K562 (cell line): ENCODE data around the gene PDE4D. TPM values are rescaled to one million over a fixed set of nuclear protein-coding genes. Genes with fewer than 3 reads are reported as not detected.

Experiments
- ATAC-seq: fragments of 200-7000 bp; cut with Tn5 transposase; 3 replicates; pipeline ENCODE4 v1.9.1; 2020; ENCODE audit warnings: moderate library complexity
- BruUV-seq: library from RNA; stranded (reverse); fragments of 400-500 nt; replicated peaks from 2 replicates; lab custom pipeline; 2021; lab: Mats Ljungman, UMichigan
- CTCF ChIA-PET: fragments of 300-600 bp; formaldehyde crosslinking; extraction: SDS; loops from one replicate; lab custom pipeline; 2021; ENCODE audit warnings: low intra/inter-chr PET ratio; lab: Yijun Ruan, JAX
- POLR2A ChIA-PET: fragments of 300-600, 350-650 bp; sonication (Branson Sonifier 250); formaldehyde crosslinking; extraction: SDS; loops from one replicate; lab custom pipeline; 2021; ENCODE audit warnings: antibody characterized with exemption, inconsistent platforms; lab: Yijun Ruan, JAX
- DNase-seq, 4 experiments: peaks; one replicate each; pipeline versions ENCODE4 v3.0.0 to v3.0.0-alpha.2; 2011 to 2018; ENCODE audit warnings: low spot score in 3 of 4, mixed read lengths in 3 of 4; ENCODE audit errors: extremely low read depth in 1 of 4
- FAIRE-seq: peaks from 2 replicates; lab custom pipeline; 2011; peaks lifted over from hg19 to GRCh38; lab: Jason Lieb, UNC
- H2AFZ ChIP-seq: 2 replicates; pipeline ENCODE4 v1.6.0; 2011; ENCODE audit warnings: low read depth, low read length, control low read depth, inconsistent platforms
- H3K27ac ChIP-seq: fragments of 200-600 bp; 3 replicates; pipeline ENCODE4 v1.8.0; 2011; ENCODE audit warnings: low read depth, mild to moderate bottlenecking, control low read depth, inconsistent platforms, low read length, moderate library complexity, mixed read lengths; ENCODE audit errors: extremely low read depth
- H3K27me3 ChIP-seq, 2 experiments: fragments of 300-600 bp in 1 of 2; 2 replicates in 1 of 2; 3 replicates in 1 of 2; pipeline versions ENCODE4 v1.6.0 to v1.8.0; 2011; ENCODE audit warnings: inconsistent platforms in 2 of 2, low read length in 2 of 2, mild to moderate bottlenecking in 1 of 2, mixed read lengths in 1 of 2, moderate library complexity in 1 of 2; ENCODE audit not compliant: control insufficient read depth in 2 of 2, insufficient read depth in 2 of 2
- H3K36me3 ChIP-seq: fragments of 300-600 bp; 3 replicates; pipeline ENCODE4 v1.8.0; 2011; ENCODE audit warnings: mild to moderate bottlenecking, low read length, inconsistent platforms; ENCODE audit not compliant: control insufficient read depth, insufficient read depth
- H3K4me1 ChIP-seq, 2 experiments: fragments of 200-600 bp in 1 of 2; replicated peaks in 1 of 2; 2 replicates in 1 of 2; 3 replicates in 1 of 2; pipeline versions ENCODE4 v1.5.1 to v1.8.0; 2011; ENCODE audit warnings: inconsistent platforms in 2 of 2, low read length in 2 of 2, mild to moderate bottlenecking in 1 of 2, mixed read lengths in 1 of 2, moderate library complexity in 1 of 2; ENCODE audit not compliant: control insufficient read depth in 2 of 2, insufficient read depth in 2 of 2
- H3K4me2 ChIP-seq: 2 replicates; pipeline ENCODE4 v1.6.1; 2011; ENCODE audit warnings: low read length, control low read depth, inconsistent platforms, mixed read lengths; ENCODE audit not compliant: insufficient read depth
- H3K4me3 ChIP-seq: fragments of 200-600 bp; sonication (generic), shearing (Covaris generic); 2 replicates; pipeline ENCODE4 v1.5.1; 2016; ENCODE audit warnings: control low read depth, inconsistent platforms
- H3K79me2 ChIP-seq: fragments of 200-600 bp; 3 replicates; pipeline ENCODE4 v1.8.0; 2011; ENCODE audit warnings: low read length, inconsistent platforms; ENCODE audit not compliant: control insufficient read depth, insufficient read depth
- H3K9ac ChIP-seq, 2 experiments: 2 replicates each; pipeline versions ENCODE4 v1.6.0 to v1.6.1; 2011; ENCODE audit warnings: low read depth in 2 of 2, low read length in 2 of 2, control low read depth in 1 of 2, inconsistent platforms in 1 of 2, mild to moderate bottlenecking in 1 of 2, mixed read lengths in 1 of 2; ENCODE audit not compliant: insufficient read depth in 1 of 2
- H3K9me1 ChIP-seq: one replicate; pipeline ENCODE4 v1.6.0; 2011; ENCODE audit warnings: inconsistent platforms, mild to moderate bottlenecking, low read length, moderate library complexity; ENCODE audit not compliant: control insufficient read depth, insufficient read depth
- H3K9me3 ChIP-seq: replicated peaks from 2 replicates; pipeline ENCODE4 v1.5.1; 2011; ENCODE audit warnings: low read depth, low read length, inconsistent platforms; ENCODE audit not compliant: control insufficient read depth, insufficient read depth
- H4K20me1 ChIP-seq: replicated peaks from 2 replicates; pipeline ENCODE4 v1.6.1; 2011; ENCODE audit warnings: low read length, inconsistent platforms, mixed read lengths; ENCODE audit not compliant: control insufficient read depth, insufficient read depth
- BMI1 ChIP-seq: fragments of 150-350 bp; IDR thresholded peaks from 2 replicates; pipeline ENCODE4 v1.6.1; 2014; ENCODE audit warnings: low read length
- C11orf30 ChIP-seq: fragments of 450-650 bp; IDR thresholded peaks from 2 replicates; pipeline ENCODE4 v1.6.1; 2016; ENCODE audit warnings: low read depth, mild to moderate bottlenecking
- NR2F6 ChIP-seq: fragments of 450-650 bp; formaldehyde crosslinking; IDR thresholded peaks from 2 replicates; pipeline ENCODE4 v1.4.0; 2020; ENCODE audit warnings: mild to moderate bottlenecking
- RBM39 ChIP-seq: fragments of 200-400 bp; formaldehyde crosslinking; optimal IDR thresholded peaks from 2 replicates; pipeline ENCODE3; 2018; ENCODE audit warnings: low read depth, low read length
- SP1 ChIP-seq: sonication (generic); formaldehyde crosslinking; IDR thresholded peaks from 2 replicates; pipeline ENCODE4 v1.8.1; 2022; ENCODE audit warnings: mild to moderate bottlenecking, missing genetic modification reagents
- SRSF1 ChIP-seq: fragments of 200-400 bp; formaldehyde crosslinking; IDR thresholded peaks from 2 replicates; pipeline ENCODE4 v1.6.1; 2017; ENCODE audit warnings: mild to moderate bottlenecking, low read depth, low read length, moderate library complexity
- ZNF785 ChIP-seq: fragments of 250-450 bp; sonication (Bioruptor Pico); IDR thresholded peaks from 2 replicates; pipeline ENCODE4 v1.4.0; 2020; ENCODE audit warnings: mild to moderate bottlenecking
- WGBS: fragments of 100-300 bp; shearing (Covaris generic); methylation state at CpG from one replicate; pipeline ENCODE4 v1.1.6; 2016; ENCODE audit warnings: low coverage, mixed read lengths; ENCODE audit not compliant: insufficient coverage; ENCODE audit errors: missing lambda C conversion rate; 5-methylcytosine and 5-hydroxymethylcytosine counted together
- in situ Hi-C: fragments of 300-500 bp; cut with MboI; formaldehyde crosslinking; loops from 4 replicates; pipeline ENCODE4 v1.15.0; 2018; ENCODE audit warnings: inconsistent platforms, mixed read lengths
- intact Hi-C: fragments of 100-400 bp; cut with micrococcal nuclease; formaldehyde crosslinking; loops from 2 replicates; pipeline ENCODE4 v1.14.2; 2022
- polyA plus RNA-seq, 8 experiments: library from polyadenylated mRNA; depleted of rRNA in 4 of 8; stranded (reverse) in 5 of 8; unstranded in 3 of 8; fragments of >200 nt; fragmentation: Nextera tagmentation in 2 of 8; fragmentation: Illumina TruSeq in 1 of 8; extraction: Ambion mirVana in 2 of 8; extraction: Trizol in 1 of 8; gene quantifications; 2 replicates each; pipeline versions ENCODE4 v1.2.1 to v1.2.3, GENCODE V29; 2011 to 2014; ENCODE audit warnings: inconsistent platforms in 1 of 8, missing spikeins in 1 of 8
- total RNA-seq, 7 experiments: library from RNA; depleted of rRNA in 6 of 7; stranded (reverse); fragments of >200 nt in 6 of 7; fragmentation: Illumina TruSeq in 2 of 7; extraction: Trizol in 2 of 7; gene quantifications; 2 replicates each; pipeline versions ENCODE4 v1.2.1 to v1.2.3, GENCODE V29; 2011 to 2021; ENCODE audit warnings: low replicate concordance in 1 of 7
- TF ChIP-seq, protein P1 (sequence below): fragments of 450-650 bp; formaldehyde crosslinking; IDR thresholded peaks from 2 replicates; pipeline ENCODE4 v1.4.0; 2020; ENCODE audit warnings: mild to moderate bottlenecking, moderate library complexity
- TF ChIP-seq, protein P2 (sequence below): fragments of 250-450 bp; sonication (Bioruptor Pico); IDR thresholded peaks from 2 replicates; pipeline ENCODE4 v1.5.0; 2022; ENCODE audit warnings: mild to moderate bottlenecking

Gene PDE4D
- total and polyA plus RNA-seq, 9 of the 15 experiments (the other 6 are each of a cell fraction or from before 2014, with no cell fraction given): 0.04 to 0.46 (median 0.13) TPM

GRCh38 chr5:59608745-59609144 lies 284.8 kb downstream of the PDE4D start:
- no peak for DNase-seq
- no peaks in the 10 kb centered on the region for H3K27me3 ChIP-seq
- H3K4me1 ChIP-seq: no peaks in the 10 kb centered on the region
- no peak overlapping the region for H3K9ac ChIP-seq
- H4K20me1 ChIP-seq: no peaks in the 10 kb centered on the region
- intact Hi-C loops (no loop called here), in situ Hi-C loops (no loop called here)
- ChIA-PET POLR2A (interaction anchor here (0.6 kb wide), 1 partner anchor 9 kb away, joined by 3 read pairs; no protein-coding TSS in a partner anchor), CTCF (no interaction called here)
- peaks cover 4% of the 10 kb centered on the region; the same call in 1 of the 2 replicates for H3K9me3 ChIP-seq
- no peak overlapping the region for H3K27ac ChIP-seq
- no peak overlapping the region for H3K4me2 ChIP-seq
- ATAC-seq: no peak
- no peaks in the 10 kb centered on the region for H3K36me3 ChIP-seq
- H3K4me3 ChIP-seq: no peak overlapping the region
- 5% methylated on average over 2 of the region's 2 CpGs for WGBS
- no peak for FAIRE-seq
- BruUV-seq: no TSS peak
- TF ChIP-seq BMI1: no peak
- no peak for TF ChIP-seq C11orf30
- TF ChIP-seq NR2F6: no peak
- TF ChIP-seq, protein P1, sequence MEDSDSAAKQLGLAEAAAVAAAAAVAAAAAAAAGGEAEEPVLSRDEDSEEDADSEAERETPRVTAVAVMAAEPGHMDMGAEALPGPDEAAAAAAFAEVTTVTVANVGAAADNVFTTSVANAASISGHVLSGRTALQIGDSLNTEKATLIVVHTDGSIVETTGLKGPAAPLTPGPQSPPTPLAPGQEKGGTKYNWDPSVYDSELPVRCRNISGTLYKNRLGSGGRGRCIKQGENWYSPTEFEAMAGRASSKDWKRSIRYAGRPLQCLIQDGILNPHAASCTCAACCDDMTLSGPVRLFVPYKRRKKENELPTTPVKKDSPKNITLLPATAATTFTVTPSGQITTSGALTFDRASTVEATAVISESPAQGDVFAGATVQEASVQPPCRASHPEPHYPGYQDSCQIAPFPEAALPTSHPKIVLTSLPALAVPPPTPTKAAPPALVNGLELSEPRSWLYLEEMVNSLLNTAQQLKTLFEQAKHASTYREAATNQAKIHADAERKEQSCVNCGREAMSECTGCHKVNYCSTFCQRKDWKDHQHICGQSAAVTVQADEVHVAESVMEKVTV (CRISPR knock-in tag): no peak
- TF ChIP-seq ZNF785 (CRISPR knock-in tag): no peak
- TF ChIP-seq, protein P2, sequence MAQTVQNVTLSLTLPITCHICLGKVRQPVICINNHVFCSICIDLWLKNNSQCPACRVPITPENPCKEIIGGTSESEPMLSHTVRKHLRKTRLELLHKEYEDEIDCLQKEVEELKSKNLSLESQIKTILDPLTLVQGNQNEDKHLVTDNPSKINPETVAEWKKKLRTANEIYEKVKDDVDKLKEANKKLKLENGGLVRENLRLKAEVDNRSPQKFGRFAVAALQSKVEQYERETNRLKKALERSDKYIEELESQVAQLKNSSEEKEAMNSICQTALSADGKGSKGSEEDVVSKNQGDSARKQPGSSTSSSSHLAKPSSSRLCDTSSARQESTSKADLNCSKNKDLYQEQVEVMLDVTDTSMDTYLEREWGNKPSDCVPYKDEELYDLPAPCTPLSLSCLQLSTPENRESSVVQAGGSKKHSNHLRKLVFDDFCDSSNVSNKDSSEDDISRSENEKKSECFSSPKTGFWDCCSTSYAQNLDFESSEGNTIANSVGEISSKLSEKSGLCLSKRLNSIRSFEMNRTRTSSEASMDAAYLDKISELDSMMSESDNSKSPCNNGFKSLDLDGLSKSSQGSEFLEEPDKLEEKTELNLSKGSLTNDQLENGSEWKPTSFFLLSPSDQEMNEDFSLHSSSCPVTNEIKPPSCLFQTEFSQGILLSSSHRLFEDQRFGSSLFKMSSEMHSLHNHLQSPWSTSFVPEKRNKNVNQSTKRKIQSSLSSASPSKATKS (CRISPR knock-in tag): no peak
- no peak for TF ChIP-seq SRSF1
- no peak for TF ChIP-seq SP1
- TF ChIP-seq RBM39: no peak
- H2AFZ ChIP-seq: no peak overlapping the region
- no peaks in the 10 kb centered on the region for H3K9me1 ChIP-seq
- H3K79me2 ChIP-seq: no peaks in the 10 kb centered on the region
